HG02885 (cell line): Measurements from ENCODE around the gene DCLRE1B.

Experiments used
- ATAC-seq: cut with Tn5 transposase; IDR thresholded peaks from one replicate; pipeline ENCODE4 v1.9.1; 2021; ENCODE audit warnings: mild to moderate bottlenecking; ENCODE audit not compliant: unreplicated experiment, poor library complexity

Gene DCLRE1B

GRCh38 chr1:113918243-113918642 is 13.1 kb downstream of the DCLRE1B start:
- ATAC-seq = no peak

- no peak for ATAC-seq
Observed at GRCh38 chr1:113922957-113923356, 17.8 kb downstream of the DCLRE1B start.

DNA sequence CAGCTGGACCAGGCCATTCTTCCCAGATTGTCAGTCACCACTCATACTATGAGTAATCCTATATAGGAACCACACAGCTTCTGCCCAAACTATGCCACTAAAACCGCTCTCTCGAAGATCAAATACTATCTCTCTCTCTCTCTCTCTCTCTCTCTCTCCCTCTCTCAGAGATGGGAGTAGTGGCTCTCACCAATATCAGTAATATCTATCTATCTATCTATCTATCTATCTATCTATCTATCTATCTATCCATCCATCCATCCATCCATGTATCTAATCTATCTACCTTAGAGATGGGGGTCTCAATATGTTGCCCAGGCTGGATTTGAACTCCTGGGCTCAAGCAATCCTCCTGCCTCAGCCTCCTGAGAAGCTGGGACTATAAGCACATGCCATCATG is 19.3 kb downstream of the DCLRE1B start:
- ATAC-seq = no peak

DNA sequence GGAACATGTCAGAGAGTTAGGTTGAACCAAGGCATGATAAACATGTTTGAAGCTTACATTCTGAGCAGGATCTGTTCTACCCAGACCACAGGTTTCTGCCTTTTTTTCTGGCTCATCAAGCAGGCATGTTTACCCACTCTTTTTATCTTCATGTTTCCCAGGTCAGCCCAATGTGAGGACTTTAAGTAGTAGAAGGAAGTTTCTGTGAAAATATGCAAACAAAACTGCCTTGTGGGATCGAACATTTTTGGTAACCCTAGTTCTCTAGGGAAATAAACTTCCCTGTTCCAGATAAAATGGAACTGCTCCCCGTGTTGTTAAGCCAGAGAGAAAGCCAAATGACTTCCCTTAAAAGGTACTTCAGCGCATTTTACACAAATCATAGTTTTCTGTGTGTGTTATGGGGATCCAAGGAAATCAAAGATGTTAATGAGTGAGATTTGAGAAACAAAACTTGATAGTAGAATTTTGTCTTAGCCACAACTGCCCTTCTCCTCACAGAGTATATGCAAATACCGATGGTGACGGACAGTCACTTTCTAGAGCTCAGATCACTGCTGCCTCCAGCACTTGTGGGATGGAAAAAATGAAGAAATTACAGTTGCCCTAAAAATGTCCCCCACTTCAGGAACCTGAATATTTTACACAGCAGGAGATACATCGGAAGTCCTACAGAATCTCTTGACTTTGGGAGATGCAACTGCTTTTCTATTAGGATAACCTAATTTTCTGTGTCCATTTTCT is 23.2 kb downstream of the DCLRE1B start:
- ATAC-seq = peak; percentile 36

DNA sequence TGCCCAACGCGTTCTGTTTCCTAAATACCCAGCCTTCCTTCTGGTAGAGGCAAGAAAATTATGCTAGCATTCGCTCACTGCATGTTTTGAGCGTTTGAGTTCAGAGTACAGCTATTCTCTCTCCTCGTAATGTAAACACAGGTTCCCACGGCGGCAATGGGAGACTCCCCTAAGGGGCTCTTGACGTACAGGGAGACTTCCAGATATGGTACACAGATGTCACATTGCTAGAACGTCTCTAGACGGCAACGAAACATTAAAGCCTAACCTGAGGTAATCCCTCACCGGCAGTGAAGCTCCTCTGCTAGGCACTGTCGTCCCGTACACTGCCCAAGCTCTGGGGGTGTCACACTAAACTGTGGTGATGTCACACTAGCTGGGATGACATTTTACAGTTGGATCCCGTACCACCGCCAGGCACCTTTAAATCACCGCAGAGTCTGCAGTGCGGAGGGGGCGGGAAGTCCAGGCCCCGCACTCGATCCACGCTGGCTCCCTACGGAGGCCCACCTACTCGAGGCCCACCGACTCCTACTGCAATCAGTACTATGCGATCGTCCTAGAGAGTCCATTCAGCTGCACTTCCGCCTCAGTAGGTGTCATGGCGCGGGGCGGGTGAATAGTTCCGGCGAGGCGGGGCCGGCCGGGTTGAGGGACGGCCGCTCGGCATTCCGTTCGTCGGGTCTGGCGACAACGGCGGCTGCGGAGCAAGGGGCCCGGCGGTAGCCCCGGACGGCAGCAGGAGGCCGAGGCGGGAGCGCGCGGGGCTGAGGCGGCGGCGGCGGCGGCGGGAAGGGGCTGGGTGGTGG is 24.0 kb downstream of the DCLRE1B start, which contains the start of gene HIPK1:
TSS of gene HIPK1 (plus strand) at position 384 of the 809 bp plus-strand sequence.
- ATAC-seq = peak; percentile 73

GRCh38 chr1:113929750-113930498 is 24.8 kb downstream of the DCLRE1B start:
- peak; percentile 38 for ATAC-seq

GRCh38 chr1:113930499-113931161 is 25.5 kb downstream of the DCLRE1B start:
- ATAC-seq = peak; percentile 34

- no peak for ATAC-seq
Observed at GRCh38 chr1:113931451-113931851, 26.3 kb downstream of the DCLRE1B start.

- no peak for ATAC-seq
Observed at GRCh38 chr1:113934006-113934405, 28.9 kb downstream of the DCLRE1B start.

- ATAC-seq = no peak
Observed at GRCh38 chr1:113934511-113935055, 29.5 kb downstream of the DCLRE1B start.

DNA sequence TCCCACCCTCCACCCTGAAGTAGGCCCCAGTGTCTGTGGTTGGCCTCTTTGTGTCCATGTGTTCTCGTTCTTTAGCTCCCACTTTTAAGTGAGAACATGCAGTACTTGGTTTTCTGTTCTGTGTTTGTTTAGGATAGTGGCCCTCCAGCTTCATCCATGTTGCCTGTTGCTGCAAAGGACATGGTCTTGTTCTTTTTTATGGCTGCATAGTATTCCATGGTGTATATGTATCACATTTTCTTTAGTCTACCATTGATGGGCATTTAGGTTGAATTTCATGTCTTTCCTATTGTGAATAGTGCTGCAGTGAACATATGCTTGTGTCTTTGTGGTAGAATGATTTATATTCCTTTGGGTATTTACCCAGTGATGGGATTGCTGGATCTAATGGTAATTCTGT is 30.1 kb downstream of the DCLRE1B start:
- ATAC-seq = no peak

DNA sequence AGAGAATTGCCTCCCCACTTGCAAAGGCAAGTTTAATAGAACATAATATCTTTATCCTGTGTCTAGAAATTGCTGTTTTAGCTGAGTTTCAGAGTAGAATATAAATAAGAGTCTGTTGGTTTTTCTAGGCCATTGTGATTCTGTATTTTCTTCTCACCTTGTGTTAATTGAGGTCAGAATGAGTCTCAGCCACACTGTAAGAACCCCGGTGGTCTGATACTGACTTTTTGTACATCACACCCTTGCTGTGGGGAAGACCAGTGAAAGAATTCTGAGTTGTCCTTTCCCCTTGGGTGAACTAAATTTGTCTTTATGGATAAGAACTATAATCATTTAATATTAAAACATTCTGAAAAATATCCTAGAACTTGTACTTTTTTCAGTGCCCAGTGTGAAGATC is 30.8 kb downstream of the DCLRE1B start:
- no peak for ATAC-seq

DNA sequence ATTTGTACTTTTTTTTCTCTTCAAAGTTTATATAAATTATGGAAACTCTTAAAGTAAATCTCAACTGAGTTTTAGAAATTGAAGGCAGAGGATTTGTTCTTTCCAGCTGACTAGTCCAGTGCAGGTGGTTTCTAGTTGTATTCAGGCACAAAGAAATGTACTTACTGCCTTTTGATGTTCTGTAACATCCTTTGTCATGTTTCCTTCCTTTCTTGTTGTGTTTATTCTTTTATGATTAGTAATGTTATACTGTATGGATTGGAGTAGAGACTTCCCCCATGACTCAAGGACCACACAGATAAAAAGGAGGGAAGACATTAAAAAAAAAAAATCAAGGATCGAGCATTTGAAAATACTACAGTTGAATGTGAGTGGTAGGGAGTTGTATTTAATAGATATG is 32.0 kb downstream of the DCLRE1B start:
- no peak for ATAC-seq

DNA sequence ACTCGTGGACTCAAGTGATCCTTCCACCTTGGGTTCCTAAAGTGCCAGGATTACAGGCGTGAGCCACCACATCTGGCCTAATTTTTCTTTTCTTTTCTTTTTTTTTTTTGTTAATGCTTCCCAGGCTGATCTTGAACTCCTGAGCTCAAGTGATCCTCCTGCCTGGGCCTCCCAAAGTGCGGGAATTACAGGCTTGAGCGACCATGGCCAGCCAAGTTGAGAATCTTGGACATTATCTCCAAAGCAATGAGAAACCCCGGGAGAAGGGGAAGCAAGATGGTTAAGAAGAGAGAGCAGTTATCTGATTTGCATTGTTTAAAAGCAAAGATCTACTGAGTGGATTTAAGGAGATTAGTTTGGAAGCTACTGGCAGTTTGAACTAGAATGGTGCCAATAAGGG is 33.1 kb downstream of the DCLRE1B start:
- ATAC-seq = no peak

DNA sequence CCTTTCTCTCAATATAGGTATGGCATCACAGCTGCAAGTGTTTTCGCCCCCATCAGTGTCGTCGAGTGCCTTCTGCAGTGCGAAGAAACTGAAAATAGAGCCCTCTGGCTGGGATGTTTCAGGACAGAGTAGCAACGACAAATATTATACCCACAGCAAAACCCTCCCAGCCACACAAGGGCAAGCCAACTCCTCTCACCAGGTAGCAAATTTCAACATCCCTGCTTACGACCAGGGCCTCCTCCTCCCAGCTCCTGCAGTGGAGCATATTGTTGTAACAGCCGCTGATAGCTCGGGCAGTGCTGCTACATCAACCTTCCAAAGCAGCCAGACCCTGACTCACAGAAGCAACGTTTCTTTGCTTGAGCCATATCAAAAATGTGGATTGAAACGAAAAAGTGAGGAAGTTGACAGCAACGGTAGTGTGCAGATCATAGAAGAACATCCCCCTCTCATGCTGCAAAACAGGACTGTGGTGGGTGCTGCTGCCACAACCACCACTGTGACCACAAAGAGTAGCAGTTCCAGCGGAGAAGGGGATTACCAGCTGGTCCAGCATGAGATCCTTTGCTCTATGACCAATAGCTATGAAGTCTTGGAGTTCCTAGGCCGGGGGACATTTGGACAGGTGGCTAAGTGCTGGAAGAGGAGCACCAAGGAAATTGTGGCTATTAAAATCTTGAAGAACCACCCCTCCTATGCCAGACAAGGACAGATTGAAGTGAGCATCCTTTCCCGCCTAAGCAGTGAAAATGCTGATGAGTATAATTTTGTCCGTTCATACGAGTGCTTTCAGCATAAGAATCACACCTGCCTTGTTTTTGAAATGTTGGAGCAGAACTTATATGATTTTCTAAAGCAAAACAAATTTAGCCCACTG is 35.5 kb downstream of the DCLRE1B start:
- ATAC-seq = no peak

DNA sequence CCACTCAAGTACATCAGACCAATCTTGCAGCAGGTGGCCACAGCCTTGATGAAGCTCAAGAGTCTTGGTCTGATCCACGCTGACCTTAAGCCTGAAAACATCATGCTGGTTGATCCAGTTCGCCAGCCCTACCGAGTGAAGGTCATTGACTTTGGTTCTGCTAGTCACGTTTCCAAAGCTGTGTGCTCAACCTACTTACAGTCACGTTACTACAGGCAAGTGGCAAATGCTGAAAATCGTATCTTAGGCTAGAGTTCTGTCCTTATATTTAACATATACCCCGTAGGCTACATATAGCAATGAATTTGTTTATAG is 36.1 kb downstream of the DCLRE1B start:
- no peak for ATAC-seq

GRCh38 chr1:113942527-113942926 is 37.4 kb downstream of the DCLRE1B start:
- ATAC-seq = no peak

DNA sequence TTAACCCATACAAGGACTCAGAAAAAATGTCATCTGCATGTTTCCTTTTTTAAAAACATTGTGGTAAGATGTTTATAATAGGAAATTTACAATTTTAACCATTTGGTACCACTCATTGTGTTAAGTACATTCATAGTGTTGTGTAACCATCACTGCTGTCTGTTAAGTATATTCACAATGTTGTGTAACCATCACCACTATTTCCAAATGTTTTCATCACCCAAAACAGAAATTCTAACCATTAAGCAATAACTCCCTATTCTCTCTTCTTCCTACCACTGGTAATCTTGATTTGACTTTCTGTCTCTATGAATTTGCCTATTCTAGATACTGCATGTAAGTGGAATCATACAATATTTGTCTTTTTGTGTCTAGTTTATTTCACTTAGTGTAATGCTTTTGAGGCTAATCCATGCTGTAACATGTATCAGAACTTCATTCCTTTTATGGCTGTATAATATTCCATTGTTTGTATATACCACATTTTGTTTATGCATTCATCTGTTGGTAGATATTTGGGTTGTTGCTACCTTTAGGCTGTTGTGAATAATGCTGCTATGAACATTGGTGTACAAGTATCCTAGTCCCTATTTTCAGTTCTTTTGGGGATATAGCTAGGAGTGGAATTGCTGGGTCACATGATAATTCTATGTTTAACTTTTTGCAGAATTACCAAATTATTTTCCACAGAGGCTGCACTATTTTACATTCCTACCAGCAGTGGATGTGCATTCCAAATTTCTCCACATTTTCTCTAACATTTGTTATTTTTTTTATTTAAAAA is 38.1 kb downstream of the DCLRE1B start:
- no peak for ATAC-seq

DNA sequence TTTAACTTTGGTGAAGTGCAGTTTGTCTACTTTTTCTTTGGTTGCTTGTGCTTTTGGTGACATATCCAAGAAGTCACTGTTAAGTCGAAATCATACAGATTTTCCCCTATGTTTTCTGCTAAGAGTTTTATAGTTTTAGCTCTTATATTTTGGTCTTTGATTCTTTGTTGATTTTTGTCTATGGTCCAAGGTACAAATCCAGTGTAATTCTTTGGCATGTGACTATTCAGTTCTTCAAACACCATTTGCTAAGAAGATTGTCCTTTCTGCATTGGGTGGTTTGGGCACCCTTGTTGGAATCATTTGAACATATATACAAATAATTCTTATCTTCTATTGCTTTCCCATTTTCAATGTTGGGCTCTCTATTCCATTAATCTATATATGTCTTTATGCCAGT is 40.2 kb downstream of the DCLRE1B start:
- no peak for ATAC-seq
